GM12865 (cell line): ENCODE measurements around the gene INF2.

Source experiments
- DNase-seq: peaks from one replicate; pipeline ENCODE4 v3.0.0; 2010; ENCODE audit warnings: low read depth
- H3K4me3 ChIP-seq: 2 replicates; pipeline ENCODE4 v1.5.1; 2011; ENCODE audit warnings: mild to moderate bottlenecking, low read depth, low read length, control low read depth
- CTCF ChIP-seq: IDR thresholded peaks from 2 replicates; pipeline ENCODE4 v1.5.1; 2011; ENCODE audit warnings: low read length, control low read depth, low read depth, inconsistent platforms; ENCODE audit not compliant: insufficient read depth; ENCODE audit errors: missing control alignments

INF2 gene

GRCh38 chr14:104700747-104701217, 11.4 kb downstream of the INF2 start:
- no peak overlapping the region for H3K4me3 ChIP-seq
- DNase-seq: no peak
- no peak for TF ChIP-seq CTCF

- no peak overlapping the region for H3K4me3 ChIP-seq
- no peak for DNase-seq
- TF ChIP-seq CTCF: no peak
These were observed 12.1 kb downstream of the INF2 start for GRCh38 chr14:104701383-104702076.

DNA sequence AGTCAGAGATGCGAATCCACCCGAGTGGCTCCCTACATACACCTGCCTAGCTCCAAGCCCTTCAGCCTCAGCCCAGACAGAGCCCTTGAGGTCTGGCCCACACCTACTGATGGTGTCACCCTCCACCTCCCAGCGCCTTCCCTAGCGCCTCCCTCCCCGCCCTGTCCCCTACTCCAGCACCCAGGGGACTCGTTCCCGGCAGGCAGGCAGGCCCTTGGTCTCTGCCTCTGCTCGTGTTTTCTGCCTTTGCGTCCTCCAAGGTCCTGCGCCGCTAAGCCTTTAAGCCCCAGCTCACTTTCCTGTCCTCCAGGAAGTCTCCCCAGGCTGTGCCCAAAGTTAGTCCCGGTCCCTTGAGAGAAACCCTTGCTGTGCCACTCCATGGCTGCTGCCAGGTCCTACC, 12.7 kb downstream of the INF2 start:
- TF ChIP-seq CTCF: no peak
- no peak overlapping the region for H3K4me3 ChIP-seq

GRCh38 chr14:104702673-104703072, 13.3 kb downstream of the INF2 start:
- no peak for DNase-seq
- TF ChIP-seq CTCF: no peak
- H3K4me3 ChIP-seq: no peak overlapping the region

More for the DNA sequence above, 12.7 kb downstream of the INF2 start:
- no peak for DNase-seq

- H3K4me3 ChIP-seq: no peak overlapping the region
- no peak for TF ChIP-seq CTCF
- DNase-seq: no peak
These were observed 13.9 kb downstream of the INF2 start for GRCh38 chr14:104703269-104703668.

- TF ChIP-seq CTCF: no peak
- no peak overlapping the region for H3K4me3 ChIP-seq
- DNase-seq: no peak
These were observed 14.8 kb downstream of the INF2 start for GRCh38 chr14:104704252-104704651.

DNA sequence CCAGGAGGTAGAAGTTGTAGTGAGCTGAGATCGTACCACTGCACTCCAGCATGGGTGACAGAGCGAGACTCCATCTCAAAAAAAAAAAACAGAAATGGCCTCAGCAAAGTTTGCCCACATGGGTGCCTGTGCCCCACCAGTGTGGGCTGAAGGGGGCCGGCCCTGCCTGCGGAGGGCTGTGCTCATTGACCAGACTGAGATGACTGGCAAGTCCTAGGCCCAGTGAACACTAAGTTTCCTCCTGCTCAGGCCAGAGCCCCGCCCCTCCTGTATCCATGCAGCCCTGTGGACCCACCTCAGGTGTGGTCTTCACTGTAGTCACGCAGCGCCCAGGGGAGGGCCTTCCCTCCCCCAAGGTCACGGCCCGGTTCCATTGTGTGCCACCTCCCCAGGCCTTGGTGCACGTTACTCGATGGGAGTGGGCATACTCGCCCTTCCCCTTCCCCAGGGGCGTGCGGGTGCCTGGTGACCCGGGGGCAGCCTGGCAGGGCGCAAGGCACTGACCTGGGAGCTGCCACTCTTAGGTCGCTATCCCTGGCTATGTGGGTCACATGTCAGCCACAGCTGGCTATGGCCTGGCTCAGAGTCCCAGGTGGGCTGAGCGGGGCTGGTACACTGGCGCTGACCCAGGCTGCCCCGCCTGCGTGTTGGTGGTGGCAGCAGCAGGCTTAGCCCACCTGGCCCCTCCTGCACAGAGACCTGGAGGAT, 16.1 kb downstream of the INF2 start:
- no peak overlapping the region for H3K4me3 ChIP-seq
- TF ChIP-seq CTCF: no peak
- no peak for DNase-seq
